WTC11 (cell line): ENCODE data around the gene UGT1A7. TPM values are rescaled to one million over a fixed set of nuclear protein-coding genes. Genes with fewer than 3 reads are reported as not detected.

Experiments used
- ATAC-seq: fragments of 200-7000 bp; cut with Tn5 transposase; 2 replicates; pipeline ENCODE4 v1.10.0; 2021; ENCODE audit warnings: mild to moderate bottlenecking, moderate library complexity
- CTCF ChIA-PET: fragments of 300-600 bp; sonication (Branson Sonifier 250); formaldehyde crosslinking; loops from one replicate; lab custom pipeline; 2021; ENCODE audit warnings: antibody characterized with exemption; lab: Charles Lee
- POLR2A ChIA-PET: fragments of 350-600 bp; sonication (Branson Sonifier 250); formaldehyde crosslinking; loops from one replicate; lab custom pipeline; 2021; ENCODE audit warnings: antibody characterized with exemption; lab: Charles Lee
- DNase-seq: peaks from one replicate; pipeline ENCODE4 v3.0.0; 2021; ENCODE audit warnings: low spot score
- H3K27ac Mint-ChIP-seq: 2 replicates; pipeline ENCODE4 v1.8.0; 2021; ENCODE audit warnings: mixed read lengths
- H3K27me3 Mint-ChIP-seq: 2 replicates; pipeline ENCODE4 v1.8.0; 2021; ENCODE audit warnings: low read depth, mild to moderate bottlenecking, moderate library complexity, mixed read lengths
- H3K36me3 Mint-ChIP-seq: 2 replicates; pipeline ENCODE4 v1.8.0; 2021; ENCODE audit warnings: mixed read lengths
- H3K4me1 Mint-ChIP-seq: 2 replicates; pipeline ENCODE4 v1.8.0; 2022; ENCODE audit warnings: mixed read lengths
- H3K4me3 Mint-ChIP-seq: 2 replicates; pipeline ENCODE4 v1.8.0; 2021; ENCODE audit warnings: mild to moderate bottlenecking, moderate library complexity, mixed read lengths
- H3K9me3 Mint-ChIP-seq: 2 replicates; pipeline ENCODE4 v1.8.0; 2021; ENCODE audit warnings: mixed read lengths
- ATF2 ChIP-seq: sonication (generic); formaldehyde crosslinking; IDR thresholded peaks from 2 replicates; pipeline ENCODE4 v1.8.1; 2022; ENCODE audit warnings: low read depth, missing genetic modification reagents, borderline replicate concordance
- CTCF ChIP-seq: fragments of 200-600 bp; IDR thresholded peaks from 2 replicates; pipeline ENCODE4 v1.8.0; 2022; ENCODE audit warnings: antibody characterized with exemption
- E2F1 ChIP-seq: sonication (generic); formaldehyde crosslinking; IDR thresholded peaks from 2 replicates; pipeline ENCODE4 v1.8.0; 2022; ENCODE audit warnings: mild to moderate bottlenecking, missing genetic modification reagents
- EMX1 ChIP-seq: fragments of 250-450 bp; sonication (Bioruptor Pico); IDR thresholded peaks from 2 replicates; pipeline ENCODE4 v1.8.0; 2021; ENCODE audit warnings: mild to moderate bottlenecking
- FOXK1 ChIP-seq: sonication (generic); formaldehyde crosslinking; IDR thresholded peaks from 2 replicates; pipeline ENCODE4 v1.8.0; 2022; ENCODE audit warnings: mild to moderate bottlenecking, moderate library complexity, missing genetic modification reagents
- GTF2I ChIP-seq: fragments of 250-450 bp; sonication (Bioruptor Pico); conservative IDR thresholded peaks from 2 replicates; pipeline ENCODE4 v1.4.0; 2021; ENCODE audit warnings: mild to moderate bottlenecking
- JAZF1 ChIP-seq: fragments of 250-450 bp; sonication (Bioruptor Pico); IDR thresholded peaks from 2 replicates; pipeline ENCODE4 v1.9.0; 2021; ENCODE audit warnings: moderate library complexity, mild to moderate bottlenecking, inconsistent platforms
- KAT7 ChIP-seq: sonication (generic); formaldehyde crosslinking; IDR thresholded peaks from 2 replicates; pipeline ENCODE4 v1.8.1; 2023; ENCODE audit warnings: missing genetic modification reagents, mild to moderate bottlenecking, borderline replicate concordance
- MLX ChIP-seq: sonication (generic); formaldehyde crosslinking; IDR thresholded peaks from 2 replicates; pipeline ENCODE4 v1.8.1; 2023; ENCODE audit warnings: mild to moderate bottlenecking, missing genetic modification reagents, moderate library complexity
- MXD4 ChIP-seq: fragments of 250-450 bp; sonication (Bioruptor Pico); IDR thresholded peaks from 2 replicates; pipeline ENCODE4 v1.8.0; 2021; ENCODE audit warnings: mild to moderate bottlenecking, moderate library complexity, borderline replicate concordance
- NR3C1 ChIP-seq: sonication (generic); formaldehyde crosslinking; conservative IDR thresholded peaks from 2 replicates; pipeline ENCODE4 v1.8.1; 2023; ENCODE audit warnings: low read depth, mild to moderate bottlenecking, missing genetic modification reagents
- PRDM15 ChIP-seq: sonication (generic); formaldehyde crosslinking; IDR thresholded peaks from 2 replicates; pipeline ENCODE4 v1.8.0; 2022; ENCODE audit warnings: missing genetic modification reagents
- SMAD3 ChIP-seq: sonication (generic); formaldehyde crosslinking; IDR thresholded peaks from 2 replicates; pipeline ENCODE4 v1.8.0; 2022; ENCODE audit warnings: missing genetic modification reagents, mild to moderate bottlenecking, borderline replicate concordance
- SOX15 ChIP-seq: fragments of 250-450 bp; sonication (Bioruptor Pico); IDR thresholded peaks from 2 replicates; pipeline ENCODE4 v1.9.0; 2021; ENCODE audit warnings: mild to moderate bottlenecking
- TEAD1 ChIP-seq: sonication (generic); formaldehyde crosslinking; IDR thresholded peaks from 2 replicates; pipeline ENCODE4 v1.8.0; 2022; ENCODE audit warnings: mild to moderate bottlenecking, missing genetic modification reagents
- ZMAT4 ChIP-seq: fragments of 250-450 bp; sonication (Bioruptor Pico); IDR thresholded peaks from 2 replicates; pipeline ENCODE4 v1.9.0; 2021; ENCODE audit warnings: mild to moderate bottlenecking
- ZNF232 ChIP-seq: sonication (generic); formaldehyde crosslinking; IDR thresholded peaks from 2 replicates; pipeline ENCODE4 v1.8.0; 2022; ENCODE audit warnings: mild to moderate bottlenecking, missing genetic modification reagents
- ZNF425 ChIP-seq: fragments of 250-450 bp; sonication (Bioruptor Pico); conservative IDR thresholded peaks from 2 replicates; pipeline ENCODE4 v1.9.0; 2021; ENCODE audit warnings: mild to moderate bottlenecking
- ZNF671 ChIP-seq: fragments of 250-450 bp; sonication (Bioruptor Pico); IDR thresholded peaks from 2 replicates; pipeline ENCODE4 v1.8.0; 2021; ENCODE audit warnings: mild to moderate bottlenecking
- total RNA-seq: library from RNA; stranded (reverse); gene quantifications from 3 replicates; pipeline ENCODE4 v1.2.3, GENCODE V29; 2021
- TF ChIP-seq, protein P1 (sequence below): fragments of 250-450 bp; sonication (Bioruptor Pico); IDR thresholded peaks from 2 replicates; pipeline ENCODE4 v1.9.0; 2021; ENCODE audit warnings: moderate library complexity, mild to moderate bottlenecking, inconsistent platforms, borderline replicate concordance
- TF ChIP-seq, protein P2 (sequence below): sonication (generic); formaldehyde crosslinking; IDR thresholded peaks from 2 replicates; pipeline ENCODE4 v1.8.1; 2022; ENCODE audit warnings: low read depth, mild to moderate bottlenecking, moderate library complexity, missing genetic modification reagents, borderline replicate concordance
- TF ChIP-seq, protein P3 (sequence below): sonication (generic); formaldehyde crosslinking; IDR thresholded peaks from 2 replicates; pipeline ENCODE4 v1.8.1; 2022; ENCODE audit warnings: missing genetic modification reagents, borderline replicate concordance

UGT1A7 gene
- total RNA-seq, 1 experiment from 2014 or later, result not detected

- TF ChIP-seq PRDM15 (CRISPR knock-in tag) (no peak), SMAD3 (CRISPR knock-in tag) (no peak), KAT7 (no peak), CTCF (no peak), E2F1 (CRISPR knock-in tag) (no peak), ZMAT4 (CRISPR knock-in tag) (no peak), TEAD1 (CRISPR knock-in tag) (no peak)
These were observed 41.8 kb upstream of the UGT1A7 start (continued) for GRCh38 chr2:233639860-233640259.

DNA sequence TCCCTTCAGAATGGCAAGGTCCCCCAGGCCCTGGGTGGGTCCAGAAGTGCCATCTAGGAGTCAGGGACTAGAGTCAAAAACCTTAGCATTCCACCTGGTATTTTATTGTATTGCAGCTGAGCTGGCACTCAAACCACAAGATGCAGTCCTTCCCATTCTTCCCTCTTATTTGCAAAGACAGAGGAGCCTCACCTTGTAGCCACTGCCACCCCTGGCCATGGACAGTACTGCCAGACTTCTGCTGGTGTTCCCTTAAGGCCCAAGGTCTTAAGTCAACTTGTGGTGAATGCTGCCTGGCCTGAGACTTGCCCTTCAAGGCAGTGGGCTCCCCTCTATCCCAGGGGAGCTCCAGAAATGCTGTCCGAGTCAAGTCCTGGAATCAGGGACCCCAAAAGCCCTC is 38.6 kb upstream of the UGT1A7 start:
- TF ChIP-seq JAZF1 (CRISPR knock-in tag) (no peak), MXD4 (CRISPR knock-in tag) (no peak), NR3C1 (CRISPR knock-in tag) (no peak), GTF2I (CRISPR knock-in tag) (no peak), ZNF671 (no peak), MLX (CRISPR knock-in tag) (no peak), FOXK1 (CRISPR knock-in tag) (no peak), ZNF232 (CRISPR knock-in tag) (no peak), ZNF425 (CRISPR knock-in tag) (no peak), SOX15 (CRISPR knock-in tag) (no peak), ATF2 (CRISPR knock-in tag) (no peak), EMX1 (CRISPR knock-in tag) (no peak)
- TF ChIP-seq, protein P1, sequence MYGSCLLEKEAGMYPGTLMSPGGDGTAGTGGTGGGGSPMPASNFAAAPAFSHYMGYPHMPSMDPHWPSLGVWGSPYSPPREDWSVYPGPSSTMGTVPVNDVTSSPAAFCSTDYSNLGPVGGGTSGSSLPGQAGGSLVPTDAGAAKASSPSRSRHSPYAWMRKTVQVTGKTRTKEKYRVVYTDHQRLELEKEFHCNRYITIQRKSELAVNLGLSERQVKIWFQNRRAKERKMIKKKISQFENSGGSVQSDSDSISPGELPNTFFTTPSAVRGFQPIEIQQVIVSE (CRISPR knock-in tag), result no peak
- TF ChIP-seq, protein P2, sequence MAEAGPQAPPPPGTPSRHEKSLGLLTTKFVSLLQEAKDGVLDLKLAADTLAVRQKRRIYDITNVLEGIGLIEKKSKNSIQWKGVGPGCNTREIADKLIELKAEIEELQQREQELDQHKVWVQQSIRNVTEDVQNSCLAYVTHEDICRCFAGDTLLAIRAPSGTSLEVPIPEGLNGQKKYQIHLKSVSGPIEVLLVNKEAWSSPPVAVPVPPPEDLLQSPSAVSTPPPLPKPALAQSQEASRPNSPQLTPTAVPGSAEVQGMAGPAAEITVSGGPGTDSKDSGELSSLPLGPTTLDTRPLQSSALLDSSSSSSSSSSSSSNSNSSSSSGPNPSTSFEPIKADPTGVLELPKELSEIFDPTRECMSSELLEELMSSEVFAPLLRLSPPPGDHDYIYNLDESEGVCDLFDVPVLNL, result no peak
- TF ChIP-seq, protein P3, sequence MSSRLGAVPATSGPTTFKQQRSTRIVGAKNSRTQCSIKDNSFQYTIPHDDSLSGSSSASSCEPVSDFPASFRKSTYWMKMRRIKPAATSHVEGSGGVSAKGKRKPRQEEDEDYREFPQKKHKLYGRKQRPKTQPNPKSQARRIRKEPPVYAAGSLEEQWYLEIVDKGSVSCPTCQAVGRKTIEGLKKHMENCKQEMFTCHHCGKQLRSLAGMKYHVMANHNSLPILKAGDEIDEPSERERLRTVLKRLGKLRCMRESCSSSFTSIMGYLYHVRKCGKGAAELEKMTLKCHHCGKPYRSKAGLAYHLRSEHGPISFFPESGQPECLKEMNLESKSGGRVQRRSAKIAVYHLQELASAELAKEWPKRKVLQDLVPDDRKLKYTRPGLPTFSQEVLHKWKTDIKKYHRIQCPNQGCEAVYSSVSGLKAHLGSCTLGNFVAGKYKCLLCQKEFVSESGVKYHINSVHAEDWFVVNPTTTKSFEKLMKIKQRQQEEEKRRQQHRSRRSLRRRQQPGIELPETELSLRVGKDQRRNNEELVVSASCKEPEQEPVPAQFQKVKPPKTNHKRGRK (CRISPR knock-in tag), result no peak
- ATAC-seq, result peak; percentile 97

More for the DNA sequence above, 38.6 kb upstream of the UGT1A7 start:
- peak; percentile 62 for DNase-seq
- Mint-ChIP-seq H3K27ac (no peak overlapping the region), H3K27me3 (peaks cover 7% of the 10 kb centered on the region), H3K4me3 (no peak overlapping the region), H3K4me1 (no peaks in the 10 kb centered on the region), H3K9me3 (peaks cover 36% of the 10 kb centered on the region), H3K36me3 (peaks cover 29% of the 10 kb centered on the region)
- ChIA-PET POLR2A (interaction anchor here (0.6 kb wide), 1 partner anchor 116 kb away, joined by 3 read pairs; no protein-coding TSS in a partner anchor), CTCF (interaction anchor here (0.8 to 2.2 kb wide), 4 partner anchors 28 to 194 kb away, joined by 3 to 8 read pairs (median 4); no protein-coding TSS in a partner anchor)
